ENCODE measurements around the gene ANAPC5.

Gene ANAPC5

GRCh38 chr12:121279071-121279375 is 73.2 kb downstream of the ANAPC5 start:
- no peak for DNase-seq (ENCODE audit: low read depth)
- no peak overlapping the region for H3K4me3 ChIP-seq (ENCODE audit: low read depth, low read length)
- TF ChIP-seq CTCF (conservative IDR thresholded peaks at IDR 0.05; ENCODE audit: low read depth, low read length): no peak

- DNase-seq (ENCODE audit: low read depth): no peak
- H3K4me3 ChIP-seq (ENCODE audit: low read depth, low read length): no peak overlapping the region
- TF ChIP-seq CTCF (conservative IDR thresholded peaks at IDR 0.05; ENCODE audit: low read depth, low read length): no peak
These were observed 73.8 kb downstream of the ANAPC5 start for GRCh38 chr12:121278169-121279070.

- no peak for TF ChIP-seq CTCF (conservative IDR thresholded peaks at IDR 0.05; ENCODE audit: low read depth, low read length)
- H3K4me3 ChIP-seq (ENCODE audit: low read depth, low read length): no peak overlapping the region
- DNase-seq (ENCODE audit: low read depth): no peak
These were observed 74.8 kb downstream of the ANAPC5 start for GRCh38 chr12:121277374-121277759.

GRCh38 chr12:121274036-121274763 is 78.0 kb downstream of the ANAPC5 start:
- no peak for TF ChIP-seq CTCF (conservative IDR thresholded peaks at IDR 0.05; ENCODE audit: low read depth, low read length)
- no peak for DNase-seq (ENCODE audit: low read depth)
- no peak overlapping the region for H3K4me3 ChIP-seq (ENCODE audit: low read depth, low read length)

- DNase-seq (ENCODE audit: low read depth): no peak
- TF ChIP-seq CTCF (conservative IDR thresholded peaks at IDR 0.05; ENCODE audit: low read depth, low read length): no peak
- H3K4me3 ChIP-seq (ENCODE audit: low read depth, low read length): no peak overlapping the region
These were observed 78.8 kb downstream of the ANAPC5 start for GRCh38 chr12:121273364-121273896.

GRCh38 chr12:121267822-121268221 is 84.4 kb downstream of the ANAPC5 start:
- no peak for DNase-seq (ENCODE audit: low read depth)
- no peak for TF ChIP-seq CTCF (conservative IDR thresholded peaks at IDR 0.05; ENCODE audit: low read depth, low read length)
- no peak overlapping the region for H3K4me3 ChIP-seq (ENCODE audit: low read depth, low read length)
